Germinal center (tissue), 1 donor: ENCODE results near the gene TPTE.
"Not testable (repeated sequence)": the region's sequence is repeated elsewhere in the genome, so short reads cannot be mapped to it uniquely, and the experiment has no call there.

Source experiments
- DNase-seq: peaks from one replicate; pipeline ENCODE4 v3.0.0; 2012; ENCODE audit warnings: mixed read lengths, low spot score

The TPTE gene

GRCh38 chr21:10617133-10617752 is 95.9 kb downstream of the TPTE start:
- DNase-seq: not testable (repeated sequence)

GRCh38 chr21:10627316-10627863 is 106.0 kb downstream of the TPTE start:
- no peak for DNase-seq

GRCh38 chr21:10629239-10629638 is 107.9 kb downstream of the TPTE start:
- DNase-seq: not testable (repeated sequence)

GRCh38 chr21:10630829-10631228 is 109.4 kb downstream of the TPTE start:
- DNase-seq: not testable (repeated sequence)

GRCh38 chr21:10631316-10631715 is 109.9 kb downstream of the TPTE start:
- DNase-seq: not testable (repeated sequence)

GRCh38 chr21:10638144-10638543 is 116.8 kb downstream of the TPTE start:
- DNase-seq: not testable (repeated sequence)

GRCh38 chr21:10639123-10639522 is 117.7 kb downstream of the TPTE start:
- DNase-seq: no peak

- not testable (repeated sequence) for DNase-seq
Observed at GRCh38 chr21:10639746-10640145, 118.4 kb downstream of the TPTE start.

- no peak for DNase-seq
Observed at GRCh38 chr21:10640446-10640845, 119.1 kb downstream of the TPTE start.

GRCh38 chr21:10641107-10641506 is 119.7 kb downstream of the TPTE start:
- DNase-seq: no peak

GRCh38 chr21:10645667-10646066 is 124.3 kb downstream of the TPTE start:
- DNase-seq: not testable (repeated sequence)

GRCh38 chr21:10649350-10650149 is 128.2 kb downstream of the TPTE start:
- DNase-seq: not testable (repeated sequence)

GRCh38 chr21:10650297-10650696 is 128.9 kb downstream of the TPTE start:
- not testable (repeated sequence) for DNase-seq
